ENCODE results near the gene CCDC9B.

The CCDC9B gene

GRCh38 chr15:40312370-40313158 is 28.2 kb downstream of the CCDC9B start:
- Histone ChIP-seq H3K27ac (ENCODE audit: low read depth, low read length) (no peak overlapping the region), H3K9me3 (ENCODE audit: insufficient read depth, low read depth, low read length) (no peaks in the 10 kb centered on the region), H3K9ac (ENCODE audit: low read depth, low read length) (no peak overlapping the region), H3K4me3 (ENCODE audit: low read length) (no peak overlapping the region), H3K4me1 (ENCODE audit: insufficient read depth, low read length) (peaks cover 20% of the 10 kb centered on the region), H3K36me3 (ENCODE audit: insufficient read depth, low read length) (no peaks in the 10 kb centered on the region), H3K27me3 (ENCODE audit: insufficient read depth, low read length) (peaks cover 19% of the 10 kb centered on the region; the same call in 1 of the 2 replicates)
- WGBS: 90% methylated on average over 10 of the region's 10 CpGs

DNA sequence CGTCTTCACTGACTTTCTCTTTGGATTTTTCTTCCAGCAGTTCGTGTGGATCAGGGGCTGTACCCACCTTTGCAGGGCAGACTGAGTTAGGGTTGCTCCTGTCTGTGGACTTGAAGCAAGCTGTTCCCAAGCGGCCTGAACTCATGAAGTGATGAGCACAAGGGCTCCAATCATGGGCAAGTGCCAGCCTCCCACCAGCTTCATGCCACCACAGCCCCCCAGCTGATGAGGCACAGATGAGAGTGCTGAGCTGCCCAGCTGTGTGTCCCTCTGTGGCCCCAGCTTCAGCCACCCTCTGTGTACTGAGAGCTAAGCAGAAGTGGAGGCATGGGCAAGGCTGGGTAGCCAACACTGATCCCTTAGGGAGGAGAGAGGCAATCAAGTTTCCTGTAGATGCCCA is 29.7 kb downstream of the CCDC9B start:
- Histone ChIP-seq H3K36me3 (ENCODE audit: insufficient read depth, low read length) (no peaks in the 10 kb centered on the region), H3K27ac (ENCODE audit: low read depth, low read length) (no peak overlapping the region), H3K4me3 (ENCODE audit: low read length) (no peak overlapping the region), H3K4me1 (ENCODE audit: insufficient read depth, low read length) (peaks cover 30% of the 10 kb centered on the region), H3K9me3 (ENCODE audit: insufficient read depth, low read depth, low read length) (no peaks in the 10 kb centered on the region), H3K27me3 (ENCODE audit: insufficient read depth, low read length) (peaks cover 19% of the 10 kb centered on the region; the same call in 1 of the 2 replicates), H3K9ac (ENCODE audit: low read depth, low read length) (no peak overlapping the region)
- WGBS: 86% methylated on average over 3 of the region's 3 CpGs

DNA sequence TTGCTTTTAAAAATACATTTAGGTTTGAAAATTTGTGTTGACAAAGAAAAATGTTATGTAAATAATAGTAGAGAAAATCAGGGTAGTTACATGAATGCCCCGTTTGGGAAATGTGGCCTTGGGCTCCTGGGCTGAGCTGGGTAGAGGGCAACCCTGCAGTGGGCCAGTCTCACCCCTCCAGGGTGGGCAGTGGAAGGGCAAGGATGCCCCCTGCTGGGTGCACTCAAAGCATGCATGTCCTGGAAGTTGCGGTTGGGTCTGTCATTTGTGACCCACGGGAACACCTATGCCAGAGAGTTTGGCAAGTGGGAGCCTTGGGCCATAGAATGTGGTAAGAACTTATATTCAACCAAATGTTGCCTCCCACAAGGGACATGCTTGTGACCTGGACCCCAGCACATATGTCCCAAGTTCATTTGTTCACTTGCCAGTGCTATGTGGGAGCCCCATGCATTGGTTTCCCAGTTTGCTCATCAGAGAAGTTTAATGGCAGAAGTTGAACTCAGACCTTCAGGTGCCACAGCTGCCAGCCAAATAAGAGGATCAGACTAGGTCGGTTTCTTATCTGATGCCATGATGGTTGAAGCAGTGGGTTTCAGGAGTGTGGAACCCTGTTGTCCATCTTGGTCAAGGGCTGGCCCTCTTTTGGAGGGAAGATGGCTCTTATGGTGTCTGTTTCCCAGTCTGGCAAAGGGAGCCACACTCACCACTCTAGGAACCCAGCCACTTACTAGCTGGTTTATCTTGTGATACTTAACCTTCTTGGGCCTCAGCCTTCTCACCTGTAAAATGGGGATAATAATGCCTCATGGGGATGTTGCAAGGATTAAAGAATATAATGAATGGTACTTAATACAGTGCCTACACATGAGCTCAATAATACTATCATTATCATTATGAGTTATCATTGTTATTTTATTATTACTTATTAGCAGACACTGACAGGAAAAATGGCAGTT is 30.5 kb downstream of the CCDC9B start:
- Histone ChIP-seq H3K4me3 (ENCODE audit: low read length) (no peak overlapping the region), H3K4me1 (ENCODE audit: insufficient read depth, low read length) (peaks cover 30% of the 10 kb centered on the region), H3K36me3 (ENCODE audit: insufficient read depth, low read length) (no peaks in the 10 kb centered on the region), H3K27me3 (ENCODE audit: insufficient read depth, low read length) (peaks cover 19% of the 10 kb centered on the region; the same call in 1 of the 2 replicates), H3K9me3 (ENCODE audit: insufficient read depth, low read depth, low read length) (no peaks in the 10 kb centered on the region), H3K27ac (ENCODE audit: low read depth, low read length) (no peak overlapping the region), H3K9ac (ENCODE audit: low read depth, low read length) (no peak overlapping the region)
- 20% methylated on average over 4 of the region's 4 CpGs for WGBS

GRCh38 chr15:40309344-40309862 is 31.3 kb downstream of the CCDC9B start:
- WGBS: 66% methylated on average over 8 of the region's 8 CpGs
- Histone ChIP-seq H3K27me3 (ENCODE audit: insufficient read depth, low read length) (peaks cover 19% of the 10 kb centered on the region; the same call in 1 of the 2 replicates), H3K9me3 (ENCODE audit: insufficient read depth, low read depth, low read length) (no peaks in the 10 kb centered on the region), H3K27ac (ENCODE audit: low read depth, low read length) (no peak overlapping the region), H3K9ac (ENCODE audit: low read depth, low read length) (no peak overlapping the region), H3K4me1 (ENCODE audit: insufficient read depth, low read length) (peaks cover 30% of the 10 kb centered on the region), H3K36me3 (ENCODE audit: insufficient read depth, low read length) (no peaks in the 10 kb centered on the region), H3K4me3 (ENCODE audit: low read length) (no peak overlapping the region)

- peaks cover 18% of the 10 kb centered on the region; the same call in 1 of the 2 replicates for H3K27me3 ChIP-seq (ENCODE audit: insufficient read depth, low read length)
- 0 out of 2 replicates have a peak within 1 kb of the TSS, but pooled peaks have one; percentile 18 for H3K4me3 ChIP-seq (ENCODE audit: low read length)
- peaks cover 26% of the 10 kb centered on the region for H3K4me1 ChIP-seq (ENCODE audit: insufficient read depth, low read length)
- H3K9ac ChIP-seq (ENCODE audit: low read depth, low read length): peak within 1 kb of the TSS; percentile 21; the same call in 1 of the 2 replicates
- H3K27ac ChIP-seq (ENCODE audit: low read depth, low read length): no peak within 1 kb of the TSS
- 36% methylated on average over 13 of the region's 15 CpGs for WGBS
- no peaks in the 10 kb centered on the region for H3K36me3 ChIP-seq (ENCODE audit: insufficient read depth, low read length)
- no peaks in the 10 kb centered on the region for H3K9me3 ChIP-seq (ENCODE audit: insufficient read depth, low read depth, low read length)
These were observed 33.1 kb downstream of the CCDC9B start, which contains the start of gene PLCB2 for GRCh38 chr15:40307421-40308211. TSS of gene PLCB2 (minus strand) at chr15:40307935. CDS start at chr15:40307672, 263 bp downstream.

- Histone ChIP-seq H3K4me3 (ENCODE audit: low read length) (no peak overlapping the region), H3K4me1 (ENCODE audit: insufficient read depth, low read length) (peaks cover 26% of the 10 kb centered on the region), H3K9me3 (ENCODE audit: insufficient read depth, low read depth, low read length) (no peaks in the 10 kb centered on the region), H3K27ac (ENCODE audit: low read depth, low read length) (no peak overlapping the region), H3K36me3 (ENCODE audit: insufficient read depth, low read length) (no peaks in the 10 kb centered on the region), H3K9ac (ENCODE audit: low read depth, low read length) (peak overlapping the region; percentile 21; the same call in 1 of the 2 replicates), H3K27me3 (ENCODE audit: insufficient read depth, low read length) (peaks cover 12% of the 10 kb centered on the region; the same call in 1 of the 2 replicates)
- 58% methylated on average over 5 of the region's 7 CpGs for WGBS
These were observed 33.8 kb downstream of the CCDC9B start for GRCh38 chr15:40306908-40307307.

DNA sequence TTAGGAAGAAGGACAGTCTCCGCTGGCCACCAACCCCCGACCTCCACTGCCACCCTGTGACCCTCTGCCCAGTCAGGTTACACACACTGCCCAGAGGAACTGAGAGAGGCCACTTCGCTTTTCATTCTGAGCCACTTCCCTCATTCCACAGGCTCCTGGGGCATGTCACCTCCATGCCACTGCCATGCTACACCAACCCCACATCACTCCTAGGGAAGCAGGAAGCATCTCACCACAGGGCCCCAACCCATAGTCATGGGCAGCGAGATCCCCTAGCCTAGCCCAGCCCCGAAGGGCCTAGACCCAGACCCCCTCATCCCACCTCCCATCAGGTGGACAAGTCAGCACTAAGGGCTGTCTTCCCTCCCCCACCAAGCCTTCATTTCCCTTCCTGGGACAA is 34.4 kb downstream of the CCDC9B start:
- no peaks in the 10 kb centered on the region for H3K36me3 ChIP-seq (ENCODE audit: insufficient read depth, low read length)
- 89% methylated on average over 5 of the region's 5 CpGs for WGBS
- H3K27me3 ChIP-seq (ENCODE audit: insufficient read depth, low read length): 0 out of 2 replicates have a peak, but pooled peaks cover 8% of the 10 kb centered on the region
- no peaks in the 10 kb centered on the region for H3K9me3 ChIP-seq (ENCODE audit: insufficient read depth, low read depth, low read length)
- H3K4me3 ChIP-seq (ENCODE audit: low read length): no peak overlapping the region
- H3K4me1 ChIP-seq (ENCODE audit: insufficient read depth, low read length): peaks cover 28% of the 10 kb centered on the region
- H3K9ac ChIP-seq (ENCODE audit: low read depth, low read length): no peak overlapping the region
- H3K27ac ChIP-seq (ENCODE audit: low read depth, low read length): no peak overlapping the region

- peaks cover 32% of the 10 kb centered on the region for H3K4me1 ChIP-seq (ENCODE audit: insufficient read depth, low read length)
- no peak overlapping the region for H3K27ac ChIP-seq (ENCODE audit: low read depth, low read length)
- peaks cover 2% of the 10 kb centered on the region; the same call in 1 of the 2 replicates for H3K9me3 ChIP-seq (ENCODE audit: insufficient read depth, low read depth, low read length)
- 86% methylated on average over 4 of the region's 4 CpGs for WGBS
- no peak overlapping the region for H3K4me3 ChIP-seq (ENCODE audit: low read length)
- 0 out of 2 replicates have a peak, but pooled peaks cover 3% of the 10 kb centered on the region for H3K27me3 ChIP-seq (ENCODE audit: insufficient read depth, low read length)
- H3K36me3 ChIP-seq (ENCODE audit: insufficient read depth, low read length): no peaks in the 10 kb centered on the region
- H3K9ac ChIP-seq (ENCODE audit: low read depth, low read length): no peak overlapping the region
These were observed 35.5 kb downstream of the CCDC9B start for GRCh38 chr15:40305281-40305680.

DNA sequence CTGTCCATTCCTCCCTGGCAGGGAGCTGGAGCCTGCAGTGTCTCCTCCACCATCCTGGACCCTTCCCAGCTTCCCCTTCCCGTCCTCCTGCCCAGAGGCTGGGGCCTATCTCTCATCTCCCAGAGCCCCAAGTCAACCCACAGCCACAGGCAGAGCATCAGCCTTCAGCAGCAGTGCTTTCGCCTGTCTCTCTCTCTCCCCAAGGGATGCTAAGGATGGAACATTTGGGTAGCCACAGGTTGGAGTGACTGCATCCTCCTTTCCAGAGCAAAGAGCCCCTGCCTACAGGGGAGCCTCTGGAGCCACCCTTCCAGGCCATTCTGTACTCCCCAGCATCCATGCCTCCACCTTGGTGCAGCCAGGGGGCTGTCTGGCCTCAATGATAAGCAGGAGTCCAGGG is 37.2 kb downstream of the CCDC9B start:
- Histone ChIP-seq H3K4me1 (ENCODE audit: insufficient read depth, low read length) (peaks cover 22% of the 10 kb centered on the region), H3K36me3 (ENCODE audit: insufficient read depth, low read length) (no peaks in the 10 kb centered on the region), H3K9ac (ENCODE audit: low read depth, low read length) (no peak overlapping the region), H3K4me3 (ENCODE audit: low read length) (no peak overlapping the region), H3K27me3 (ENCODE audit: insufficient read depth, low read length) (no peaks in the 10 kb centered on the region), H3K27ac (ENCODE audit: low read depth, low read length) (no peak overlapping the region), H3K9me3 (ENCODE audit: insufficient read depth, low read depth, low read length) (peaks cover 3% of the 10 kb centered on the region; the same call in 1 of the 2 replicates)
- 74% methylated on average over 2 of the region's 2 CpGs for WGBS

- Histone ChIP-seq H3K27ac (ENCODE audit: low read depth, low read length) (no peak overlapping the region), H3K4me3 (ENCODE audit: low read length) (no peak overlapping the region), H3K9ac (ENCODE audit: low read depth, low read length) (no peak overlapping the region), H3K27me3 (ENCODE audit: insufficient read depth, low read length) (no peaks in the 10 kb centered on the region), H3K4me1 (ENCODE audit: insufficient read depth, low read length) (peaks cover 19% of the 10 kb centered on the region), H3K9me3 (ENCODE audit: insufficient read depth, low read depth, low read length) (peaks cover 3% of the 10 kb centered on the region; the same call in 1 of the 2 replicates), H3K36me3 (ENCODE audit: insufficient read depth, low read length) (no peaks in the 10 kb centered on the region)
- WGBS: 95% methylated on average over 10 of the region's 11 CpGs
These were observed 37.8 kb downstream of the CCDC9B start for GRCh38 chr15:40302981-40303380.
